ENCODE measurements around the gene PRKCH. TPM values are rescaled to one million over a fixed set of nuclear protein-coding genes. Genes with fewer than 3 reads are reported as not detected.
A peak's percentile ranks its signal among the peaks of the same experiment; 100 is the strongest.

Gene PRKCH
- total and polyA plus RNA-seq, 12 donors, result 8.3 to 25.1 (median 17.7) TPM

DNA sequence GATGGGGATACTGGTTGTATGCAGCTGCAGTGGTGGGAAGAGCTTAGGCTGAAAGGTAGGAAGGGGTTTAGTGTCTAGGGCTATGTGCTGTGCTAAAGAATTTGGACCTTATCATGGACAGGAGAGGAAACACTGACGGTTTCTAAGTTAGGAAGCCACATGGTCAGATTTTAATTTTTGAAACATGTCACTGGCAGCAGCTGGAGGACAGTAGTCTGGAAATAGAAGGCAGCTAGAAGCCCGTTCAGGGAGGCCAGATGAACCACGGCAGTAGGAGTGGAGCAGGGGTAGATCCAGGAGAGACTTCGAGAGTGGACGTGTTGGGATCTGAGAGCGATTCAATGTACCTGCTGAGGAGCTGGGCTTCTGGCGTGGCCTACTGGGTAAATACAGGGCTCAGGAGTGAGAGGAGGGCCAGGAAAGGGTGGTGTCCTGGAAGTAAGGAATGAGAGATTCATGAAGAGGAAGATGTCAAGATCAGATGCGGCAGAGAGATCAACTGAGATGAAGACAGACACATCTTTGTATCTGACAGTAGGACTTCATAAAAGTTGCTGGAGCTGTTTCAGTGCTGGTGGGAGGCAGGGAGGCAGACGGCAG lies 64.9 kb downstream of the PRKCH start:
- no peaks in the 10 kb centered on the region for H3K27me3 ChIP-seq
- no peaks in the 10 kb centered on the region for H3K9me3 ChIP-seq
- TF ChIP-seq CTCF (IDR thresholded peaks at IDR 0.05), result no peak
- no peak for DNase-seq
- ATAC-seq, result peak in 4 of 8 donors; percentile 25 to 63 (median 33)
- H3K4me3 ChIP-seq, result no peak overlapping the region
- peaks cover 7 to 91% (median 54%) of the 10 kb centered on the region in 9 donors for H3K4me1 ChIP-seq
- intact Hi-C loops (cut with DNase I), result no loop called here
- H3K36me3 ChIP-seq, result no peaks in the 10 kb centered on the region
- 48 to 49% methylated on average over 9 of the region's 9 CpGs for WGBS, 2 donors
- H3K27ac ChIP-seq, result peak overlapping the region in 6 of 10 donors; percentile 20 to 80 (median 59)

- ATAC-seq, result peak in 2 of 8 donors; percentile 29 to 33
These were observed 65.7 kb downstream of the PRKCH start for GRCh38 chr14:61387076-61387475.

GRCh38 chr14:61388173-61388975 lies 67.0 kb downstream of the PRKCH start:
- H3K27ac ChIP-seq, result peak overlapping the region in 9 of 10 donors; percentile 45 to 80 (median 67)
- no peak for DNase-seq
- H3K36me3 ChIP-seq, result no peaks in the 10 kb centered on the region
- intact Hi-C loops (cut with DNase I), result no loop called here
- no peak overlapping the region for H3K4me3 ChIP-seq
- H3K4me1 ChIP-seq, result peaks cover 7 to 91% (median 54%) of the 10 kb centered on the region in 9 donors
- 61 to 67% methylated on average over 7 of the region's 7 CpGs for WGBS, 2 donors
- ATAC-seq, result peak; percentile 39 to 74 (median 68)
- H3K27me3 ChIP-seq, result no peaks in the 10 kb centered on the region
- TF ChIP-seq CTCF (IDR thresholded peaks at IDR 0.05), result no peak
- H3K9me3 ChIP-seq, result no peaks in the 10 kb centered on the region

More at GRCh38 chr14:61387076-61387475, 65.7 kb downstream of the PRKCH start:
- H3K27me3 ChIP-seq, result no peaks in the 10 kb centered on the region
- H3K9me3 ChIP-seq, result no peaks in the 10 kb centered on the region
- intact Hi-C loops (cut with DNase I), result no loop called here
- WGBS, 2 donors, result 69 to 81% methylated on average over 4 of the region's 4 CpGs
- no peak overlapping the region for H3K4me3 ChIP-seq
- H3K4me1 ChIP-seq, result peaks cover 7 to 91% (median 54%) of the 10 kb centered on the region in 9 donors
- no peaks in the 10 kb centered on the region for H3K36me3 ChIP-seq
- no peak for DNase-seq
- H3K27ac ChIP-seq, result peak overlapping the region in 4 of 10 donors; percentile 61 to 80 (median 66)
- no peak for TF ChIP-seq CTCF (IDR thresholded peaks at IDR 0.05)

DNA sequence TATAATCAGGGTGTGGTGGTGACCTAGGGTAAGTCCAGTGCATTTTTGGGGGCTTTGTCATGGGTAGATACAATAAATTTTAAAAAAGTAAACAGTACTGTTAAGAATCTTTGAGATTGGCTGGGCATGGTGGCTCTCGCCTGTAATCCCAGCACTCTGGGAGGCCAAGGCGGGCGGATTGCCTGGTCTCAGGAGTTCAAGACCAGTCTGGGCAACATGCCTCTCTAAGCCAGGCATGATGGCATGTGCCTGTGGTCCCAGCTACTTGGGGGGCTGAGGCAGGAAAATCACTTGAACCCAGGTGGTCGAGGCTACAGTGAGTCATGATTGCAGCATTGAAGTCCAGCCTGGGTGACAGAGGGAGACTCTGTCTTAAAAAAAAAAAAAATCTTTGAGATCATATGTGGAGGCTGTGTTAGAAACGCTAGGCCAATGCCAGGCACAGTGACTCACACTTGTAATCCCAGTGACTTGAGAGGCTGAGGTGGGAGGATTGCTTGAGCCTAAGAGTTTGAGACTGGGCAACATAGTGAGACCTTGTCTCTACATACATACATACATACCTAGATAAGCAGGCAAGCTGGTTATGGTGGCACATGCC lies 67.7 kb downstream of the PRKCH start:
- intact Hi-C loops (cut with DNase I), result no loop called here
- H3K4me1 ChIP-seq, result peaks cover 7 to 89% (median 54%) of the 10 kb centered on the region in 9 donors
- H3K27ac ChIP-seq, result peak overlapping the region in 8 of 10 donors; percentile 30 to 80 (median 64)
- no peaks in the 10 kb centered on the region for H3K27me3 ChIP-seq
- DNase-seq (no peak), ATAC-seq (peak in 3 of 8 donors; percentile 7 to 34 (median 23))
- no peaks in the 10 kb centered on the region for H3K9me3 ChIP-seq
- H3K4me3 ChIP-seq, result no peak overlapping the region
- no peak for TF ChIP-seq CTCF (IDR thresholded peaks at IDR 0.05)
- WGBS, 2 donors, result 84 to 87% methylated on average over 5 of the region's 5 CpGs
- no peaks in the 10 kb centered on the region for H3K36me3 ChIP-seq

All from heart right ventricle (tissue), 16 donors.